GM21447 (cell line): ENCODE data around the gene NRP1.

Experiments
- ATAC-seq: cut with Tn5 transposase; IDR thresholded peaks from one replicate; pipeline ENCODE4 v1.9.1; 2021; ENCODE audit not compliant: unreplicated experiment

The NRP1 gene

DNA sequence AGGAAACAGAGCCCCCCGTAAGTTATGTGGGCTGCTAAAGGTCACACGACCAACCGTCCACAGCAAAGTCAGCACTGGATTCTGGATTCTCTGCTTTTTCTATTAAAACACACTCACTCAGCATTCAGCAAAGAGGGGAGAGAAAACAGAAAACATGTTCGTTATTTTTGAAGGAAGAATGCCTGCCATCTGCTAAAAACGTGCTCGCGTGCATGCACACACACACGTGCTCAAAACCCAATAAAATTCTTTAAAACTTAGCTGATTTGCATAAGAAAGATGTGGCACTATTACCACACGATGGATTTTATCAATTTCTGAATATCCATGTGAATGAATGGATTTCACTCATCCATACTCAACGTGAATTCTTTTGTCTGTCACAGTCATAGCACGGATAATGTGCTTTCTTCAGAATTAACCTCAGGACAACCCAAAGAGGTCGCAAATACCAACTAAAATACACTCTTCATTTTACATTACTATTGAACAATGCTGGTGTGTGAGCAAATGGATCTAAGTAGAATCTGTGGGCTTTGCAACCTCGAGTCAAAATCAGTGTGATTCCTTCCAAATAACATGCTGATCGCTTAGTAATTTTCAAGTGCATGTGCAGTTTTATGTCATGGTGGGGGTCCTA, 40.8 kb downstream of the NRP1 start:
- ATAC-seq, result no peak

DNA sequence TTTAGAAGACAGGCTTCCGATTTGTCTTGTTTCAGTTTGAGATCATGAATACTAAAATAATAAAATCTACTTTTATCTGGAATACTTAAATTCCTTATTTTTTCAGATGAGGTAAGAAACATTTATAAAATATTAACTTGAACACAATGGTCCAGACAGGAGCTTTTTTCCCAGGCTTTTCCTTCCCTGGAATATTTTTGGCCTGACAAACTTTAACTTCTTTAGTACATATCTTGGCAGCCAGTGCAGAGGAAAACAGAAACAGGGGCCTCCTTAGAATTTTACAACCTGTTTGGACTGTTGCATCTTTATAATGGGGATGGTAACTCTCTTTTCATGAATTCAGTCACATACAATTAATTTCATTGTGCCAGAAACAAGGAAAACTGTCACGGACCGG, 41.4 kb downstream of the NRP1 start:
- no peak for ATAC-seq

DNA sequence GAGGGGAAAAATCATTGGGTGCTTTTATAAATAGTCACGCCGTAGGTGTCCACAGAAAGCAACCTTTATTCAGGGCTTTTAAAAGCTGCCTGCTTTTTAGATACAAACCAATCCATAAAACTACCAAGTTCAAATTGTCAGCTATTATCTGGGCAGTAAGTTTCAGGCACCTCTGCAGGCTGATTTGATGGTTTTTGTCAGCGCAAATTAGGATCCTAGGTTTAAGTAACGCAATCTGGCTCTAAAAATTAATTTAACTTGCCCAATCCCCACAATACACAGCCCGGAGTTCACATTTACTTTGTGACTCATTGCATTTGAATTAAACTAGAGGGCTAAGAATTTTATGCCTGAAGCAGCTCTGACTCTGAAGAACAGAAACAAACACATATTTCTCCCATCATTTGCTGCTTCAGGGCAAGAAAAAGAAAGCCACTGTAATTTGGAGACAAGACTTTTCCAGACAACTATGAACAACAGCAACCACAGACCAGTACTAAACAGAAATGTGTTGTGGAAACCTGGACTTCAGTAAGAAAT, 43.3 kb downstream of the NRP1 start:
- no peak for ATAC-seq

DNA sequence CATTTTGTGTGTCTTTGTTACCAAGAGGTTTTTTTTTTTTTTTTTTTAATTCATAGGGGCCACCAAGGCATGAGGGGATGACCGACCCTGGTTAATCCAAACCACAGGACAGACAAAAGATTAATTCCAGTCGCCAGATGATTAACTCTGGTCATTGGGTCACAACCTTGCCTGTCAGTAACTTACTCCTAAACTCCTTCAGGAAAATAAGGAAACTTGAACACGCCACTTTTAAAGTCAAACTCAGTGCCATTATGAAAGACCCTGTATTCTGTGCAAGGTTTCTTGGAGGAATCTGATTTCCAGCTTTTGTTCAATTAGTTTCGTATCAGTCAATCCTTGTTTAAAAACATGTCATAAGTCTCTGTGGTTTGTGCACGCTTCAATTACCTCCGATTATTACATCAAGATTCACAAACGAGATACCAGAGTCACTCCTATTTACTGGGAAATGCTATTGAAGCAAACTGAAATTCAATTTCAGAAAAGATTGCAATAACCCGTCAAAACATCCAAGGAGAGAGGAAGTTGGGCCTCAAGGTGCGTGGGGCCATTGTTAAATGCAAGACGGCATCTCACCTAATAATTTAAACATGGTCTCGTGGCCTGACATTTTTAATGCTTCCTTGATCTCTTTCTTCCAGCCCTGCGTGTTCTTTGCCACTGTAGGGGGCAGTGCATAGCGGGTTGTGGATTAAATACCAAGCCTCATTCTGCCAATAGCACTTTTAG, 44.0 kb downstream of the NRP1 start:
- ATAC-seq, result no peak

GRCh38 chr10:33289776-33290175, 44.7 kb downstream of the NRP1 start:
- ATAC-seq, result no peak

- ATAC-seq, result no peak
Measured at GRCh38 chr10:33288127-33288526, 46.3 kb downstream of the NRP1 start.

DNA sequence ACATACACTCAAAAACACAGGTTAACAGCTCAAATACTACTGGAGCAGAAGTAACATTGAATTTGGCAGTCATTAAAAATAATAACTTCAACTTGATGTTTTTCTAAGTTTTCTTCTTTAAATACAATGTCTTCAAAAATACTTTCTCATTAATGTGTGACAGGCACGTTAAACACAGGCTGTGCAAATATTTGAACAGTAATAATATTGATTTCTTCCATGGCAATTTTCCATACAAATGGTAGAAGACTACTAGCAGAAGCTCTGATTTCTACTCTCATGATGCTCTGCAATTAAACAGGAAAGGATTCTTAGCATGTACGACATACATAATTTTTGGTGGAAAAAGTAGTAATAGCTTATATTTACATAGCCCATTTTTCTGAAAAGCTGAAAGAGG, 47.4 kb downstream of the NRP1 start:
- no peak for ATAC-seq

DNA sequence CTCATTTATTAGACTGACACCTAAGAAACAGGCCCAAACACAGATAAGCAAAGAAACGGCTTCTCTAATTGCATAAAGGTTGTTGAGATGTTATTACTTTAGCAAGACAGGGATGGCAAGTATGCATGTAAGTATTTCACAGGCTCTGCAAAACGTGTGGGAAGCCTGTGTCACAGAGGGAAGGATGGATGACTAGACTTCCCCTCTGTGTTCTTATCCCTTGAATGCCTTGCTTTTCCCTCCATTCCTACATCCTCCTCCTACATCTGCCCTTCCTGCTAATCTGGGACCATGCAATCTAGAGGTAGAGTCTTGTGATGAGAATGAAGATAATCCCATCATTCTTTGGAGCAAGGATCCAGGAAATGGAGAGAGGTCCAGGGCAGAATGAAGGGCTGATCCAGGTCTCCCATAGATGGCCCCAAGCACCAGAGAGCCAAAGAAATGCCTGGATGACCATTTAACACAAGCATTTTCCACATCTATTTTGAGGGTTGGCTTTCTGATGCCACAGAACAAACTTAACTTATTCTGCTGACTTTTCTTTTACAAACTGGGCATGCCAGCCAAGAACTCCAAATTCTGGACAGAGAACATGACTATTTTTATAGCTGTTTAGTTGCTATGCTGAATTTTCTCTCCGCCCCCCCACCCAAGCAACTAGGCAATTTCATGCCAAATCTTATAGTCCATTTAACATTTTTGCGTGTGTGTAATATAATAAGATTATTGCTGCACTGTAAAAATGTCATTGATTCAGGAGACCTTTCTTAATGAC, 48.1 kb downstream of the NRP1 start:
- ATAC-seq, result no peak

DNA sequence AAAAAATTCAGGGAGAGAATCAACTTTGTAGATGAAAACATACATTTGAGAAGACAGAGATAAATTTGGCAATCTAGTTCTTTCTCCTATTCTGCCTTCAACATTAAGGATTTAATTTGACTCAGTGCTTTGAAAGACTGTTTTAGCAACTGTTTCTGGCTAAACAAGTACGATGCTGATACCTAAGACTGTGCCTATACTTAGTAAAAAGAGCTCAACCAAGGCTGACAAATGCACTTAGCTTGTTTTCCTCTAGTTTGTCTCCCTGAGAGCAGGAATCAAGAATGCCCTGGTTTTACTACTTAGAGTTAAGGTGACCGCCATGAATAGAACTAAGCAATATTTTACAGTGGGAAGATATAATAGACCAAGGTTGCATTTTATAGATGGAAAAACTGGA, 49.5 kb downstream of the NRP1 start:
- ATAC-seq, result no peak

- no peak for ATAC-seq
Measured at GRCh38 chr10:33279811-33280602, 54.5 kb downstream of the NRP1 start.

- ATAC-seq, result no peak
Measured at GRCh38 chr10:33279276-33279675, 55.2 kb downstream of the NRP1 start.

DNA sequence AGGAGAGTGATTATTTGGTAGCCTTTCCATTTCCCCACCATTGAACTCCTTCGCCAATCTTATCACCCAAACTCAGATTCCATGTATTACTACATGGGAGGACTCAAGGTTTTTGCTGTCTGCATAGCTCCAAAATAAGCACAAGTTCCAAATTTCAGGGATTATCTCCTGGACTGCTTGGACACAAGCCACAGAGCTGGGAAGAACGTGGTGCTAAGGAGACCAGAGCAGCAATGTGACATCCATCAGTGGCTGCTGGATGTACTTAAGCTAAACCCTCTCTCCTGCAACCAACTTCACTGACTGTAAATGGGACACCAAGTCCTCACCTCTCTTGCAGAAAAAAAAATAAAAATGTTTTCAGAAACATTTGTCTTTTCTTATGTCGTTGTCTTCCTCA, 56.3 kb downstream of the NRP1 start:
- ATAC-seq, result no peak

DNA sequence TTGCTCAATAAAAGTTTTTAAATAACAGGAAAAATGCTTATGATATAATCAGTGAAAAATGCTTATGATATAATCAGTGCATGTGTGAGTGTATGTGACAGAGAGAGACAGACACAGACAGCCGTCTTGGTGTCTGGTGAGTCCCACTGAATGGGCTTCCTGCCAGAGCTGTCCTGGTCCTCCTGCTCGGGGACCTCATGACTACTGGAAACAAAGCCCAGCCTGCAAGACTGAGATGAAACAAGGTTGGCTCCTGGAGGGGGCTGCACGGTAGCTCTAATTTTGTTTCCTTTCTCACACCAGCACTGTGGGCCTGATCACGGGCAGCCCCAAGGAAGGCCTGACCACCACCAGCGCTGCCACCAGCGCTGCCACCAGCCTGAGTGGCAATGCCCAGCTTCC, 57.3 kb downstream of the NRP1 start:
- ATAC-seq, result no peak

GRCh38 chr10:33276282-33276923, 58.1 kb downstream of the NRP1 start:
- ATAC-seq, result no peak

- no peak for ATAC-seq
Measured at GRCh38 chr10:33274096-33274785, 60.2 kb downstream of the NRP1 start.

- ATAC-seq, result no peak
Measured at GRCh38 chr10:33273295-33274002, 61.0 kb downstream of the NRP1 start.

DNA sequence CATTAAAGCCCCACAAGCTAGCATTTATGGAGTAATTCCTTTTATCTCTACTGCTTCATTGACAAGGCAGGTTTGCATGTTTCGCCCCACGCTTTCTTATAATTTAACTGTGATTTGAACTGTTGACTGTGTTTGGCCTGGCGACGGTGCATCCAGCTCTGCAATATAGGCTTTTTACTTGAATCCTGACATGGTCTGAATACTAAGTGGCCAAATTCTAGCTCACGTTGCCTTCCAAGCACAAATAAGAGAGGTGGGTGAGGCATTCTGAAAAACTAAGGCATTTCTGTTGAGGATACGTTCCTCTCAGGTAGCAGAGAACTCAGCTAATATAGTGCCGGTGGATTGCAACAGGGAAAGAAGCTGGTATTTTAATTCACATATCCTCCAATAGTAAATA, 61.8 kb downstream of the NRP1 start:
- ATAC-seq, result no peak

- ATAC-seq, result no peak
Measured at GRCh38 chr10:33271969-33272583, 62.4 kb downstream of the NRP1 start.

- no peak for ATAC-seq
Measured at GRCh38 chr10:33270971-33271370, 63.5 kb downstream of the NRP1 start.
